Effector memory CD4-positive, alpha-beta T cell (primary cell): Measurements from ENCODE around the gene CIAO2B.
"Not testable (repeated sequence)": the region's sequence is repeated elsewhere in the genome, so short reads cannot be mapped to it uniquely, and the experiment has no call there.

Source experiments
- DNase-seq, 3 donors: peaks; one replicate each; pipeline ENCODE4 v3.0.0-alpha.2; 2020
- H3K27ac ChIP-seq: 2 replicates; pipeline ENCODE4 v1.7.0; 2013; ENCODE audit warnings: mild to moderate bottlenecking, low read length, moderate library complexity; ENCODE audit not compliant: insufficient read depth, poor library complexity, severe bottlenecking
- H3K27me3 ChIP-seq: replicated peaks from 2 replicates; pipeline ENCODE4 v1.7.0; 2013; ENCODE audit warnings: mild to moderate bottlenecking, low read length; ENCODE audit not compliant: insufficient read depth, control insufficient read depth, poor library complexity, severe bottlenecking
- H3K36me3 ChIP-seq: 2 replicates; pipeline ENCODE4 v1.7.0; 2013; ENCODE audit warnings: mild to moderate bottlenecking, low read length, moderate library complexity; ENCODE audit not compliant: control insufficient read depth, insufficient read depth
- H3K4me1 ChIP-seq: 2 replicates; pipeline ENCODE4 v1.7.0; 2013; ENCODE audit warnings: low read length, mild to moderate bottlenecking; ENCODE audit not compliant: control insufficient read depth, insufficient read depth, poor library complexity, severe bottlenecking
- H3K4me3 ChIP-seq: 2 replicates; pipeline ENCODE4 v1.7.0; 2013; ENCODE audit warnings: low read length, low read depth, mild to moderate bottlenecking; ENCODE audit not compliant: insufficient read depth, poor library complexity, severe bottlenecking
- H3K9me3 ChIP-seq: 2 replicates; pipeline ENCODE4 v1.7.0; 2013; ENCODE audit warnings: mild to moderate bottlenecking, low read length, moderate library complexity; ENCODE audit not compliant: control insufficient read depth

The CIAO2B gene

GRCh38 chr16:66956154-66956457, 21.9 kb upstream of the CIAO2B start:
- H3K27me3 ChIP-seq, H3K9me3 ChIP-seq, H3K36me3 ChIP-seq: not testable (repeated sequence)

GRCh38 chr16:66955363-66956153, 21.4 kb upstream of the CIAO2B start:
- H3K27ac ChIP-seq, H3K27me3 ChIP-seq, H3K4me1 ChIP-seq, H3K36me3 ChIP-seq, DNase-seq, H3K9me3 ChIP-seq, H3K4me3 ChIP-seq: not testable (repeated sequence)

More at GRCh38 chr16:66956154-66956457, 21.9 kb upstream of the CIAO2B start:
- H3K4me3 ChIP-seq, H3K4me1 ChIP-seq, DNase-seq, H3K27ac ChIP-seq: not testable (repeated sequence)

GRCh38 chr16:66954097-66954659, 20.0 kb upstream of the CIAO2B start:
- Histone ChIP-seq H3K4me3 (no peak overlapping the region), H3K27me3 (peaks cover 12% of the 10 kb centered on the region), H3K36me3 (no peaks in the 10 kb centered on the region), H3K27ac (no peak overlapping the region), H3K4me1 (no peaks in the 10 kb centered on the region), H3K9me3 (no peaks in the 10 kb centered on the region)
- peak; percentile 34 to 60 (median 48) for DNase-seq

GRCh38 chr16:66953462-66954096, 19.4 kb upstream of the CIAO2B start:
- H3K36me3 ChIP-seq, result no peaks in the 10 kb centered on the region
- H3K27ac ChIP-seq, result no peak overlapping the region
- H3K27me3 ChIP-seq, result peaks cover 18% of the 10 kb centered on the region
- H3K4me3 ChIP-seq, result no peak overlapping the region
- no peak for DNase-seq
- H3K9me3 ChIP-seq, result no peaks in the 10 kb centered on the region
- peaks cover 5% of the 10 kb centered on the region for H3K4me1 ChIP-seq

- Histone ChIP-seq H3K27me3 (peaks cover 24% of the 10 kb centered on the region), H3K27ac (no peak overlapping the region), H3K36me3 (no peaks in the 10 kb centered on the region), H3K4me1 (peaks cover 9% of the 10 kb centered on the region), H3K9me3 (no peaks in the 10 kb centered on the region), H3K4me3 (no peak overlapping the region)
- no peak for DNase-seq
These were observed 18.4 kb upstream of the CIAO2B start for GRCh38 chr16:66952430-66953110.

GRCh38 chr16:66950971-66951790, 17.0 kb upstream of the CIAO2B start:
- Histone ChIP-seq H3K27ac (no peak overlapping the region), H3K36me3 (no peaks in the 10 kb centered on the region), H3K4me1 (peaks cover 10% of the 10 kb centered on the region), H3K27me3 (peaks cover 24% of the 10 kb centered on the region), H3K4me3 (no peak overlapping the region), H3K9me3 (no peaks in the 10 kb centered on the region)
- no peak for DNase-seq

GRCh38 chr16:66950437-66950836, 16.2 kb upstream of the CIAO2B start:
- no peaks in the 10 kb centered on the region for H3K9me3 ChIP-seq
- H3K4me1 ChIP-seq, result peaks cover 10% of the 10 kb centered on the region
- no peak for DNase-seq
- no peak overlapping the region for H3K27ac ChIP-seq
- no peak overlapping the region for H3K4me3 ChIP-seq
- H3K36me3 ChIP-seq, result no peaks in the 10 kb centered on the region
- peaks cover 24% of the 10 kb centered on the region for H3K27me3 ChIP-seq

GRCh38 chr16:66949472-66949871, 15.3 kb upstream of the CIAO2B start:
- DNase-seq, result no peak
- Histone ChIP-seq H3K4me3 (no peak overlapping the region), H3K9me3 (no peaks in the 10 kb centered on the region), H3K27ac (no peak overlapping the region), H3K4me1 (peaks cover 10% of the 10 kb centered on the region), H3K36me3 (no peaks in the 10 kb centered on the region), H3K27me3 (peaks cover 24% of the 10 kb centered on the region)

- peak overlapping the region; percentile 70 for H3K4me3 ChIP-seq
- H3K4me1 ChIP-seq, result peaks cover 10% of the 10 kb centered on the region
- peaks cover 24% of the 10 kb centered on the region for H3K27me3 ChIP-seq
- no peak overlapping the region for H3K27ac ChIP-seq
- no peak for DNase-seq
- peaks cover under 1% of the 10 kb centered on the region for H3K36me3 ChIP-seq
- H3K9me3 ChIP-seq, result no peaks in the 10 kb centered on the region
These were observed 14.6 kb upstream of the CIAO2B start for GRCh38 chr16:66948837-66949225.
